GM21528 (cell line): Measurements from ENCODE around the gene ANAPC5.
"Not testable (repeated sequence)": the region's sequence is repeated elsewhere in the genome, so short reads cannot be mapped to it uniquely, and the experiment has no call there.

Experiments used
- ATAC-seq: cut with Tn5 transposase; IDR thresholded peaks from one replicate; pipeline ENCODE4 v1.9.1; 2021; ENCODE audit warnings: mild to moderate bottlenecking, moderate library complexity; ENCODE audit not compliant: unreplicated experiment, low FRiP score

ANAPC5 gene

DNA sequence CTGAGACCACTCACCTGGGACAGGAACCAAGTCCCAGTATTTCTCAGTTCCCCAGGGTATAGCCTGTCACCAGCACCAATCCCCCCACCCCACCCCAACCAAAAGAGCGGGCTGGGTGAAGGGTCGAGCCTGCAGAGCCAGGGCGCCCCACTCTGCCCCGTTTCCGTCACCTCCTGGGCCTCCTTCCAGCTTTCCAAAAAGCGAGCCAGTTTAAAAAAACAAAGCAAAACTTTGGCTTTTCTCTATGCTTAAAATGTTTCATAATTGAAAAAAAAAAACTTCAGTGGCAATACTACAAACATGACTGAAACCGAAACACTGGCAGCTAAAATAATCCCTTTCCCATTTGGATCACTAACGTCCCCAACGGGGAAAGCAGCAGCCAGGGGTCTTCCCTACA, 63.2 kb downstream of the ANAPC5 start:
- ATAC-seq, result no peak

DNA sequence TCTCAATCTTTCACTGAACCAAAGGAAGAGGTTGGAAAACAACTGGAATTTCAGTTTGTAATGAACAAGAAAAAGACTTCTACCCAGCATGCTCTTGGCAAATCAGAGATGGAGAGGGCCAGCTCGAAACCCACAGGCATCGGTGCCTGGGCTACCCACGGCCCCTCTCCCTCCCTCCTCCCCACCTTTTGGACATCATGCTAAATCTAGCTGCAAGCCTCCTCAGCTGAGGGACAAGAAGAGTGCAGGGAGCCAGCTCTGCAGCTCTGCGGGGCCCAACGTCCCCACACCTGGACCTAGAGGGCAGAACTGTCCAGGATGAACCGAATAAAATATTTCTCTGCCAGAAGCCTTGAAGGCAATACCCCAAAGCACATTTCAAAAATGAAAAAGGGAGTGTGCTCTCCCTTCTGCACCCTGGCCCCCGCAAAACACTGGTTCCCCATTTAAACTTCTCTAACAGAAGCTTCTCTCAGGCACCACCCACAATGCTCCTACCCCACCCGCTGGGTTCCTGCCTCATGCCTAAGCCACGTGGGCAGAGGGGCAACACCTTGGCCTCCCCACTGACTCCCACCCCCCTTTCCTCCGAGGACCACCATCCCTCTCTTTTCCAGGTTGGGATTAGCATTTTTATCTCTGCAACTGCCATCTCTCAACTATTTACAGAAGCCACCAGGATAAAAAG, 63.9 kb downstream of the ANAPC5 start:
- ATAC-seq, result no peak

DNA sequence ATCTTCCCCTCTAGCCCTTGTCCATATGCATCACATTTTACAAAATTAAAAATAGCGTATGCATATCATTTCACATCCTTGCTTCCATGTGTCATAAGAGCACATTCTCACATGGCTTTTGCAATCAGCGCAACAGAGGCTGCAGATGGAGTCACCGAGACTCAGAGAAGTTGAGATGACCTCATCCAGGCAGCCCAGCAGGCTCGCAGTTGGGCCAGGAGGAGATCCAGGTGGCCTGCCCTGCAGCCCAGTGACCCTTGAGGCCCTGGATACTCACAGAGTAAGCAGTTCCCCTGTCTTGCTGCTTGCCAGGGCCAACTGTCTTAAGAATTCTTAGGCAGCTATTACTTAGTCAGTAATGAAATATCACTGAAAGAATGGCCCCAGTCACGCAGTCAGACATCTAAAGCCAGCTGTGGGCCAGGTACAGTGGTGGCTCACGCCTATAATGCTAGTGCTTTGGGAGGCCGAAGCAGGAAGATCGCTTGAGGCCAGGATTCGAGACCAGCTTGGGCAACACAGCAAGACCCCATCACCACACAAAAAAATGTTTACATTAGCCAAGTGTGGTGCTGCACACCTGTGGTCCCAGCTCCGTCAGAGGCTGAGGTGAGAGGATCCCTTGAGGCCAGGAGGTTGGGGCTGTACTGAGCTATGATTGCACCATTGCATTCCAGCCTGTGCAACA, 64.8 kb downstream of the ANAPC5 start:
- no peak for ATAC-seq

DNA sequence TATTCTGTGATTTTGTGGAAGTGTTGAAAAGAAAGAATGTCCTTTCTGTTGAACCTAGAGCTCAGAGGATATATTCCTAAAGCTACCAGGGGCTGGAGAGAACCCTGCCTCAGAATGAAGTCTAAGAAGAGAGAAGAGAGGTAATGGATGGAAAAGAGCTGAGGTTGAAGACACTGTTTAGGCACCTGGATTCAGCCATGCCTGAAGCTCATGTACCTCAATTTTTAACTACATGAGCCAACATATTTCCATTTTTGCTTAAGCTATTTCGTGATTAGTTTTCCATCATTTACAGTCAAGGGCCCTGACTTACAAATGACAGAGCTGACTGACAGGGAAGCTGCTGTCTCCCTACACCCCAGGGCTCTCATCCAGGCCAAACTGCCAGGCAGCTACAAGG, 66.4 kb downstream of the ANAPC5 start:
- no peak for ATAC-seq

DNA sequence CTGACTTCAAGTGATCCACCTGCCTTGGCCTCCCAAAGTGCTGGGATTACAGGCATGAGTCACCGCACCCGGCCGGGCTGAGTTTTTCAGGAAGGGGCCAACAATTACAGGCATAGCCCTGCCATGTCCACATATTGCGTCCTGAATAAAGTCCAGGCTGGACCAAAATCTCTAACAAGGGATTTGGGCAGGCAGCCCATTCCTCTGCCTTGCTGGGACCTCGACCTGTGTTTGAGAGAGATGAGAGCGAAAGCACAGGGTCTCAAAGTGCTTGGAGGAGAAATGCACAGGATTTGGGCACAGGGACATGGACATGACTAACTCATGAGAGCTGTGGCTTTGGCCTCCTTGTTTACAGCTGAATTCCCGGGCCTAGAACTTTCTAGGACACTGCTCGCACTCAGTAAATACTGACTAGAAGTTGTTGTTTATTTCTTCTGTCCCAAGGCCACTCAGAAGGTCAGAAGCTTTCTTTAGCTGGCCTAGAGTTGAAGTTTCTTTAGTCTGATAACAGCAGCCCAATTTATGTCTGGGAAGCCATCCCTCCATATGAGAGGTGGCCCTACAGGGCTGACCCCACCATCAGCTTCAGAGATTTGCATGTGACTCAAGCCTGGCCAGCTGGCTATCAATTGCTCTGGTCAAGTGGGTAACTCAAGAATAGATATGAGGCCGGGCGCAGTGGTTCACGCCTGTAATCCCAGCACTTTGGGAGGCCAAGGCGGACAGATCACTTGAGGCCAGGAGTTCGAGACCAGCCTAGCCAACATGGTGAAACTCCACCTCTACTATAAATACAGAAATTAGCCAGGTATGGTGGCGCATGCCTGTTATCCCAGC, 67.4 kb downstream of the ANAPC5 start:
- no peak for ATAC-seq

DNA sequence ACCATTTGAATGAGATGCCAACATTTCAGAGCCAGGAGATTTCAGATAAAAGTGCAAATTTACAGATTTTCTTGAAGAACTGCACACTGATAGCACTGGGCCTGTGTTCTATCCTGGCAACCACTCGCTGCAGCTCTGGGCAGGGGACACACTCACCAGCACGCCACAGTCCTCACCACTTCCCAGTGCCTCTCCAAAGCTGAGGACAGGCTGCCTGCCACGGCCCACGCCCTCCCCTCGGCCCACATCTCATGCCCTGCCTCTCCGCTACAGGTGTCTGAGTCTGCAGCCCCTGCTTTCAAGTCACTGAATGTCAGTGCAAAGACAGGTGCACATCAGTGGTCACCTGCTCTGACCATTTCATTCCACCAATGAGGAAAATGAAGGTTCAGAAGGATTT, 68.4 kb downstream of the ANAPC5 start:
- no peak for ATAC-seq

DNA sequence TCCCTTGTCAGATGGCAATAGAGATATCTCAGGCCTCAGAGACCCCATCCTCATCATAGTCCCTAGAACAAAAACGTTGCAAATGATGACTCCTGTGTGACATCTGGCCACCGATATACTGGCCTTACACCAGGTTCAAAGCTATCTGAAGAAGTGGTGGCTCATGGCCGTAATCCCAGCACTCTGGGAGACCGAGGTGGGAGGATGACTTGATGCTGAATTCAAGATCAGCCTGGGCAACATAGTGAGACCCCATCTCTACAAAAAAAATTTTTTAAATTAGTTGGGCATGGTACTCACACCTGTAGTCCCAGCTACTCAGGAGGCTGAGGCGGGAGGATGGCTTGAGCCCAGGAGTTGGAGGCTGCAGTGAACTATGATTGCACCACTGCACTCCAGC, 68.8 kb downstream of the ANAPC5 start:
- no peak for ATAC-seq

DNA sequence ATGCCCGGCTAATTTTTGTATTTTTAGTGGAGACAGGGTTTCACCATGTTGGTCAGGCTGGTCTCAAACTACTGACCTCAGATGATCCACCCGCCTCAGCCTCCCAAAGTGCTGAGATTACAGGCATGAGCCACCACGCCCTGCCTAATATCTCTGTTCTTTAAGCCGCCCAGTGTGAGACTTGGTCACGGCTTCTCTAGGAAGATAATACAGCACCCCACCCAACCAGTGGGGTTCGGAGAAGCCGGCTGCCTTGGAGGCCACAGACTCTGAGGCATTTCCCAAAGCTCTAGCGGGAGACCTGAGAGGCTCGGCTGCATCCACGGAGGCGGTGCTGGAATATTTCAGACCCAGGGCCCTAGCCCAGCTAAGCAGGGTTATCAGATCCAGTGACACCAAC, 69.3 kb downstream of the ANAPC5 start:
- ATAC-seq, result not testable (repeated sequence)

DNA sequence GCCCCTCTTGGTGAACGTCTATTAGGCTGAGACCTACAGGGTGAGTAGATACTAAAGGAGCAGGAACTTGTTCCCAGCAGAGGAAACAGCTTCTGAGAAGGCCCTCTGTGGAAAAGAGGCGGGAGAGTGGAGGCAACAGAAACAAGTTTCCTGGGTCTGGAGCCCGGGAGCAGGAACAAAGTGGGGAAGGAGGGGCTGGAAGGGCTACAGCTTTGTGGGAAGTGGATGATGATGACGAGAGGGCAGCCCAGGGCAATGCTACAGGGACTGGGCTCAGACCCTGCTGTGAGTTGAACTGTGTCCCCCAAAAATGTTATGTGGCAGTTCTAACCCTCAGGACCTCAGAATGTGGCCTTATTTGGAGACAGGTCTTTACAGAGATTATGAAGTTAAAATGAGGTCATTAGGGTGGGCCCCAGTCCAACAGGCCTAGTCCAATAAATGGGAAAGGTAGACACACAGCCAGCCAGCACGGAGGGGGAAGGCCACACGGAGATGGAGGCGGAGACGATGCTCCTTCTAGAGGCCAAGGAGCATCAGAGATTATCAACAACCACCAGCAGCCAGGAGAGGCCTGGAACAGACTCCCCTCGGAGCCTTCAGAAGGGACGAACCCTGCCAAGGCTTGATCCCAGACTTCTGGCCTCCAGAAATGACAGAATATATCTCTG, 70.0 kb downstream of the ANAPC5 start:
- no peak for ATAC-seq

DNA sequence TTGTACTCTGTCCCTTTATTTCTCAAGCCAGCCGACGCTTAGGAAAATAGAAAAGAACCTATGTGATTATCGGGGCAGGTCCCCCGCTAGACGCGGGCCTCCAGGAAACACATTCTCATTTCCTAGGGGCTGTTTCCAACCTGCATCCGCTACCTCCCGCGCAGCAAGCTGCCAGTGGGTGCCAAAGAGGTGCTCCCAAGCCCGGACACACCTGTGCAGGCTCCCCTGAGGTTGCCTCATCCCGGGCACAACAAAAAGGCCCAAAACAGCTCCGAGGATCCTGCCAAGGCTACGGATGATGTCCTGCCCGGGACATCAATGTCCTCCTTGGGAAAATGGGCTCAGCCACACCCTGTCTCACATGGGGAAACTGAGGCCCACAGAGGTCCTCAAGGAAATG, 71.1 kb downstream of the ANAPC5 start:
- not testable (repeated sequence) for ATAC-seq

DNA sequence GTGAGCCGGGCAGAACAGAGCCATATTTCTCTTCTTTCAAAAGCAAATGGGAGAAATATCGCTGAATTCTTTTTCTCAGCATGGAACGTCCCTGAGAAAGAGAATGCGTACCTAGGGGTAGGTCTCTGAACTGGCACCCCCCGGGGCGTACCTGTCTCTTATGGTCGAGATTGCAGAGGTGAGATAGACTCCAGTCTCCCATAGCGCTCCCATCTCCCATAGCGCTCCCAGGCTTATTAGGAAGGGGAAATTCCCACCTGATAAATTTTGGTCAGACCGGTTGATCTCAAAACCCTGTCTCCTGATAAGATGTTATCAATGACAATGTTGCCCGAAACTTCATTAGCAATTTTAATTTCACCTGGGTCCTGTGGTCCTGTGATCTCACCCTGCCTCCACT, 71.7 kb downstream of the ANAPC5 start:
- not testable (repeated sequence) for ATAC-seq

DNA sequence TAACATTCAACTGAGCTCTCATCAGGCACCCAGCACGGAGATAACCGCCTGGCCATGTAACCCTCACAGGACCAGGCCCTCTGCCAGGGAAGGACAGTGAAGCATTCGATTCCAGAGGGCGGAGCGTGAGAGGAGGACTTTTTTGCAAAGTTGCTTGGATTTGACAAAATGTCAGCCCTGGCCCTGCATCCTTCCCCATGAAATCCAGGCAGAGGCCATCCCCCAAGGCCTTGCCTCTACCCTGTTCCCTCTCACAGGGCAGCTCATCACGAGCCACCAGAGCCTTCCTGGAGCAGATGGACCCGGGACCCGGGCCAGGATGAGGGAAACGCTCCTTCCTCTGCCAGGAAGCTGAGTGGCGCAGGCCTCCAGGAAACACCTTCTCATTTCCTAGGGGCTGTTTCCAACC, 72.7 kb downstream of the ANAPC5 start:
- no peak for ATAC-seq

DNA sequence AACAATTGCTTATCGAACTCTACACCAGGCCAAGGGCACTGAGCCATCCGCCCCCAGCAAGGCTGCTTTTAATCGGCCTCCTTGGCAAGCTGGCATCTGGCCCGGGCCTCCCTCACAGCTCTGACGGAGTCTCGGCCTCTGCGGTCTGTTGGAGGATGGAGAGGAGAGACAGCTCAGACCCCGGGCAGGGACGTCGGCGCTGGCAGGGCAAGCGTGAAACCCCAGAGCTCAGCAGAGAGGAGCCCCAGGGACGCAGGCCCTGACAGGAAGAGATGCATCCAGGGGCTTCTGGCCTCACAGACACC, 73.2 kb downstream of the ANAPC5 start:
- no peak for ATAC-seq

DNA sequence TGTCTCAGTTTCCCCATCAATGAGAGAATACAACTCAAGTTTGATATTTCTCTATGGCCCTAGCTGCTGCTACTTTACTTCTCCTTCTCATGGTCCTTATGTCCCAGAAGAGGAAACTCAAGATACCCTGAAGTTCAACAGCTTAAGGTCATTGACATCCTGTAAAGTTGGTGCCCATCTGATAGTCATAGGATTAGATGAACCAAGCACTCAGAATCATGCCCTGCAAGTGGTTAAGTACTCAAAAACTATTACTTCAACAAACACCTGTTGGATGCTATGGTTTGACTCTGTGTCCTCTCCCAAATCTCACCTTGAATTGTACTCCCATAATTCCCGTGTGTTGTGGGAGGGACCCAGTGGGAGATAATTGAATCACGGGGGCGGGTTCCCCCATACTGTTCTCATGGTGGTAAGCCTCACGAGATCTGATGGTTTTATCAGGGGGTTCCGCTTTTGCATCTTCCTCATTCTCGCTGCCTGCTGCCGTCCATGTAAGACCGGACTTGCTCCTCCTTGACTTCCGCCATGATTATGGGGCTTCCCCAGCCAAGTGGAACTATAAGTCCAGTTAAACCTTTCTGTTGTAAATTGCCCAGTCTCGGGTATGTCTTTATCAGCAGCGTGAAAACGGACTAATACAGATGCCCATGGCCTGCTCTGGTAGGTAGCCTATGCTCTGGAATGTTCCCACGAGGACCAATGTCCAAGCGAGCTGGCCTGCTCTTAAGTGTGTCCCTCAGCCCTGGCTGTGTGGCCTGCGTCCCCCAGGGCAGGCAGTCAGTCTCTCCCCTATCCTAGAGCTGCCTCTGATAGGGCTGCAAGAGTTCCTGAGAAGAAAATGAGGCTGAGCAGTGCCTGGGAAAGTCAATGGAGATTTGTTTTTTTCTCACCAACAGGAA, 73.8 kb downstream of the ANAPC5 start:
- no peak for ATAC-seq

DNA sequence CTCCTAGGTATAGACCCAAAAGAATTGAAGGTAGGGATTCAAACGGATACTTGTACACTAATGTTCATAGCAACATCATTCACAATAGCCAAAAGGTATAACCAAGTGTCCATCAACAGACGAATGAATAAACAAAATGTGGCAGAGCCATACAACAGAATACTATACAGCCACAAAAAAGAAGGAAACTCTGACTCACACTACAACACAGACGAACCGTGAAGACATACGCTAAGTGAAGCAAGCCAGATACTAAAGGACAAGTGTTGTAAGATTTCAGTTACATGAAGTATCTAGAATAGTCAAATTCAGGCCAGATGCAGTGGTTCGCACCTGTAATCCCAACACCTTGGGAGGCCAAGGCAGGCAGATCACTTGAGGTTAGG, 74.8 kb downstream of the ANAPC5 start:
- no peak for ATAC-seq

DNA sequence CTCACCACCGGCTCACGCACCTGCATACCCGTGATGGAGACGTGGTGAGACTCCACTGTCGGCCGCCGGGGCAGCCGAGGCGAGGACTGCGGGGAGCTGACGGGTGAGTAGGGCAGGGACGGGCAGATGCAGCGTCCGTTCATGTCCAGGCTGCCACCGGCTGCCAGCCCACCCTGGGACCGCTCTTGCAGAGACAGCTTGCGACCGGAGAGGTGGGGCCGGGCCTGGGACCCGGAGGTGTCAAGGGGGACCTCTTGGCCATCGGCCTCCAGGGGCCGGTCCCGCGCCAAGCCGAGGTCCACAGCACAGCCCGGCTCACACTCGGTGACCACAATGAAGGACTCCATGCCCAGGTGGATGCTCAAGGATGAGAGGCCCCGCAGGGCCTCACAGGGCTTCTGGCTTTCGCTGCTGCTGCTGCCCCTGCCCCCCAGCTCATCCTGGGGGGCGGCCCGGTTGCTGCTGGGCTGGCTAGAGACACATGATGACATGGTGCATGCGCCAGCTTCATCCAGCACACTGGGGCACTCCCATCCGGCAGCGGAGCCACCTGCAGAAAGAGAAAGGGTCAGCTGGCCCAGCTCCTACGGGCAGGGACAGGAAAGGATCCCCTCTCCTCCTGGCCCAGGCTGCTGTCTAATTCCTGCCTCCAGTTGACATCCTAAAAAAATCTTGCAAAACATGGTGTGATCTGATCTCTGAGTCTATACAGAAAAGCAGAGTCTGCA, 78.0 kb downstream of the ANAPC5 start:
- ATAC-seq, result no peak

DNA sequence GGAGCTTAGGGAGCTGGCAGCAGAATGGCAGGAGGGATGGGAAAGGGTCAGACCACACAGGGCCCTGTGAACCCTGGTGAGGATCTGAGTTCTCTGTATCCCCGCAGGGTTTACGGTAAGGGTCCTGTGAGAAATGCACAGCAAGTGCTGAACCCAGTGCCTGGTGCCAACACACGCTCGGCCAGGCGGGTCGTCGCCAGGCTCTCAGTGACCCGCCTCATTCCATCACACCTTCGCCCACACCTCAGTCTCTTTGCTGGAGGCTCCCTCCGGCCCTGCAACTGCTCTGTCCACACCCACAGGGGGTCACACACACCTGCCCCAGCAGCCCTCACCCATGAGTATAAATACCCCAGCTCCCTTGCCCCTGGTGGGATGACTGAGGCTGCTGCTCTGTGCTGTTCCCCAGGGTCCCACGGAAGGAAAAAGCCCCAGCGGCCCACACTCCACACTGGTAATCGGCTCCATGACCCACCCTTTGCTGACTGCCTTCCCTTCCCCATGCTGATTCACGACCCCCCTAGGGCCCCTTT, 78.8 kb downstream of the ANAPC5 start:
- no peak for ATAC-seq

DNA sequence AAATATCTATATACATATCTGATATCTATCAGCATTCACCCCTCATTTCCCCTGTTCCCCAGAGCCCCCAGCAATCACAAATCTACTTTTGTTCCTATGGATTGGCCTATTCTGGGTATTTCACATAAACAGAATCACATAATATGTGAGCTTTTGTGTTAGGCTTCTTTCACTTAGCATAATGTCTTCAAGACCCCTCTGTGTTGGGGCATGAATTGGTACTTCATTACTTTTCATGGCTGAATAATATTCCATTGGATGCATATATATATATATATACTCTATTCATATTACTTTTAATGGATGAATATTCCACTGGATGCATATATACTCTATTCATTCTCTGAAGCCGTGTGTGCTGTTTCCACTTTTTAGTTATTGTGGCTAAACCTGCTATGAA, 84.4 kb downstream of the ANAPC5 start:
- no peak for ATAC-seq

DNA sequence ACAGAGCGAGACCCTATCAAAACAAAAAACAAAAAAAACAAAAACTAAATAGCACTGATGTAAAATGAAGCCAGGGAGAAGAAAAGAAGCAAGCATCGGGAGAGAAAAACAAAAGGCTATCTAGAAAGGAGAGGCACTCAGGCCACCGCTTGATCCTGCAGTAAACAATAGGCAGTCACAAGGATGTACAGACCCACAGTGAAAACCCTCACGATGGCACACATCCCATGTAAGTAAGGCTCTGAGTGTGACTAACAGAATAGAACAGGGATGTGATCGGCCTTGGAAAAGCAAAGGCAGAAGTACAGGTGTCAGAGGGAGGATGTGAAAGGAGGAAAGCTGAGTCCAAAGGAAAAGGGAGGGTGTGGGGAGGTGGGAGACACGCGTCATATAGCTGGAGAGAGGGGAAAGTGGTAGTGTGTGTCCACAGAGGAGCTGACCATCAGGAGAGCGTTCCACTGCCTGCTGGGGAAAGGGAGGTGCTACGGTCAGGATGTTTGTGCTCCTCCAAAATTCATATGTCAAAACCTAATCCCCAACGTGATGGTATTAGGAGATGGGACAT, 87.2 kb downstream of the ANAPC5 start:
- no peak for ATAC-seq
